SJCRH30 (cell line): Measurements from ENCODE around the gene UBR2. TPM values are rescaled to one million over a fixed set of nuclear protein-coding genes. Genes with fewer than 3 reads are reported as not detected.

Experiments used
- DNase-seq, 2 experiments: peaks; one replicate each; pipeline ENCODE4 v3.0.0-alpha.2; 2015 to 2020
- H3K27ac ChIP-seq: fragments of 250-450 bp; sonication (Bioruptor Pico); 2 replicates; pipeline ENCODE4 v1.5.1; 2020; ENCODE audit warnings: mild to moderate bottlenecking, moderate library complexity
- H3K27me3 ChIP-seq: fragments of 250-450 bp; sonication (Bioruptor Pico); 2 replicates; pipeline ENCODE4 v1.5.1; 2020; ENCODE audit warnings: mild to moderate bottlenecking, moderate library complexity
- H3K36me3 ChIP-seq: fragments of 250-450 bp; sonication (Bioruptor Pico); 2 replicates; pipeline ENCODE4 v1.5.1; 2020; ENCODE audit warnings: mild to moderate bottlenecking, moderate library complexity
- H3K4me1 ChIP-seq: fragments of 250-450 bp; sonication (Bioruptor Pico); 2 replicates; pipeline ENCODE4 v1.5.1; 2020; ENCODE audit warnings: mild to moderate bottlenecking, moderate library complexity
- H3K4me3 ChIP-seq: fragments of 250-450 bp; sonication (Bioruptor Pico); 2 replicates; pipeline ENCODE4 v1.5.1; 2020; ENCODE audit warnings: mild to moderate bottlenecking, moderate library complexity
- H3K9me3 ChIP-seq: fragments of 250-450 bp; sonication (Bioruptor Pico); replicated peaks from 2 replicates; pipeline ENCODE4 v1.5.1; 2020; ENCODE audit warnings: mild to moderate bottlenecking, moderate library complexity
- total RNA-seq: library from RNA; depleted of rRNA; stranded (reverse); fragments of >200 nt; shearing (Covaris generic); gene quantifications from 2 replicates; pipeline ENCODE4 v1.2.3, GENCODE V29; 2014; rRNA removed

UBR2 gene
- 26.1 and 27.4 TPM in 2 replicates for total RNA-seq

GRCh38 chr6:42563697-42564505 is at the start of gene UBR2:
Gene UBR2 (plus strand): TSS chr6:42564029. CDS start chr6:42564320, 291 bp downstream.
- Histone ChIP-seq H3K9me3 (no peaks in the 10 kb centered on the region), H3K27ac (peak within 1 kb of the TSS; percentile 89), H3K36me3 (peaks cover 6% of the 10 kb centered on the region; the same call in 1 of the 2 replicates), H3K27me3 (no peaks in the 10 kb centered on the region), H3K4me1 (peaks cover 2% of the 10 kb centered on the region; the same call in 1 of the 2 replicates), H3K4me3 (peak within 1 kb of the TSS; percentile 82)
- DNase-seq: peak; percentile 98 to 99

GRCh38 chr6:42514745-42515144 is 49.1 kb upstream of the UBR2 start:
- H3K27ac ChIP-seq: no peak overlapping the region
- H3K4me1 ChIP-seq: no peaks in the 10 kb centered on the region
- no peaks in the 10 kb centered on the region for H3K9me3 ChIP-seq
- H3K36me3 ChIP-seq: no peaks in the 10 kb centered on the region
- no peak overlapping the region for H3K4me3 ChIP-seq
- DNase-seq: no peak
- H3K27me3 ChIP-seq: no peaks in the 10 kb centered on the region

- Histone ChIP-seq H3K4me1 (no peaks in the 10 kb centered on the region), H3K27ac (no peak overlapping the region)
These were observed 44.0 kb upstream of the UBR2 start for GRCh38 chr6:42519779-42520178.

GRCh38 chr6:42520786-42521607 is 42.8 kb upstream of the UBR2 start:
- no peak for DNase-seq
- no peaks in the 10 kb centered on the region for H3K27me3 ChIP-seq
- H3K4me1 ChIP-seq: no peaks in the 10 kb centered on the region
- H3K27ac ChIP-seq: no peak overlapping the region
- no peak overlapping the region for H3K4me3 ChIP-seq
- no peaks in the 10 kb centered on the region for H3K9me3 ChIP-seq
- H3K36me3 ChIP-seq: no peaks in the 10 kb centered on the region

More at GRCh38 chr6:42519779-42520178, 44.0 kb upstream of the UBR2 start:
- Histone ChIP-seq H3K36me3 (no peaks in the 10 kb centered on the region), H3K4me3 (no peak overlapping the region), H3K9me3 (no peaks in the 10 kb centered on the region), H3K27me3 (no peaks in the 10 kb centered on the region)
- no peak for DNase-seq

- H3K36me3 ChIP-seq: no peaks in the 10 kb centered on the region
These were observed 41.8 kb upstream of the UBR2 start for GRCh38 chr6:42522036-42522435.

GRCh38 chr6:42522942-42523814 is 40.7 kb upstream of the UBR2 start:
- Histone ChIP-seq H3K27me3 (no peaks in the 10 kb centered on the region), H3K4me3 (no peak overlapping the region), H3K4me1 (no peaks in the 10 kb centered on the region), H3K27ac (no peak overlapping the region), H3K9me3 (no peaks in the 10 kb centered on the region), H3K36me3 (no peaks in the 10 kb centered on the region)
- no peak for DNase-seq

More at GRCh38 chr6:42522036-42522435, 41.8 kb upstream of the UBR2 start:
- H3K4me1 ChIP-seq: no peaks in the 10 kb centered on the region
- DNase-seq: no peak
- no peak overlapping the region for H3K4me3 ChIP-seq
- H3K27ac ChIP-seq: no peak overlapping the region
- no peaks in the 10 kb centered on the region for H3K27me3 ChIP-seq
- H3K9me3 ChIP-seq: no peaks in the 10 kb centered on the region

- no peak for DNase-seq
- Histone ChIP-seq H3K27me3 (no peaks in the 10 kb centered on the region), H3K36me3 (no peaks in the 10 kb centered on the region), H3K4me3 (no peak overlapping the region), H3K9me3 (no peaks in the 10 kb centered on the region), H3K27ac (no peak overlapping the region), H3K4me1 (no peaks in the 10 kb centered on the region)
These were observed 38.6 kb upstream of the UBR2 start for GRCh38 chr6:42525206-42525605.

- H3K27me3 ChIP-seq: no peaks in the 10 kb centered on the region
- H3K4me3 ChIP-seq: no peak overlapping the region
- H3K4me1 ChIP-seq: no peaks in the 10 kb centered on the region
- H3K9me3 ChIP-seq: no peaks in the 10 kb centered on the region
- no peak overlapping the region for H3K27ac ChIP-seq
- no peak for DNase-seq
- H3K36me3 ChIP-seq: no peaks in the 10 kb centered on the region
These were observed 37.2 kb upstream of the UBR2 start for GRCh38 chr6:42526616-42527015.

GRCh38 chr6:42527204-42527603 is 36.6 kb upstream of the UBR2 start:
- no peak overlapping the region for H3K27ac ChIP-seq
- no peaks in the 10 kb centered on the region for H3K36me3 ChIP-seq
- H3K4me3 ChIP-seq: no peak overlapping the region
- H3K4me1 ChIP-seq: no peaks in the 10 kb centered on the region
- no peaks in the 10 kb centered on the region for H3K9me3 ChIP-seq
- no peaks in the 10 kb centered on the region for H3K27me3 ChIP-seq
- no peak for DNase-seq

- Histone ChIP-seq H3K36me3 (no peaks in the 10 kb centered on the region), H3K9me3 (no peaks in the 10 kb centered on the region), H3K27me3 (no peaks in the 10 kb centered on the region), H3K4me3 (no peak overlapping the region), H3K4me1 (no peaks in the 10 kb centered on the region), H3K27ac (no peak overlapping the region)
- DNase-seq: no peak
These were observed 33.5 kb upstream of the UBR2 start for GRCh38 chr6:42530296-42530695.

- Histone ChIP-seq H3K9me3 (no peaks in the 10 kb centered on the region), H3K36me3 (no peaks in the 10 kb centered on the region), H3K4me1 (no peaks in the 10 kb centered on the region), H3K4me3 (no peak overlapping the region), H3K27ac (no peak overlapping the region), H3K27me3 (no peaks in the 10 kb centered on the region)
- DNase-seq: no peak
These were observed 33.1 kb upstream of the UBR2 start for GRCh38 chr6:42530751-42531150.

GRCh38 chr6:42532038-42532669 is 31.7 kb upstream of the UBR2 start:
- Histone ChIP-seq H3K9me3 (no peaks in the 10 kb centered on the region), H3K4me1 (no peaks in the 10 kb centered on the region), H3K36me3 (no peaks in the 10 kb centered on the region), H3K27me3 (no peaks in the 10 kb centered on the region), H3K4me3 (no peak overlapping the region), H3K27ac (no peak overlapping the region)
- DNase-seq: peak; percentile 34 to 73

GRCh38 chr6:42533794-42534193 is 30.0 kb upstream of the UBR2 start:
- Histone ChIP-seq H3K27ac (no peak overlapping the region), H3K4me1 (no peaks in the 10 kb centered on the region), H3K4me3 (no peak overlapping the region), H3K36me3 (no peaks in the 10 kb centered on the region), H3K9me3 (no peaks in the 10 kb centered on the region), H3K27me3 (no peaks in the 10 kb centered on the region)
- DNase-seq: no peak

- H3K9me3 ChIP-seq: no peaks in the 10 kb centered on the region
- H3K27ac ChIP-seq: no peak overlapping the region
- H3K4me3 ChIP-seq: no peak overlapping the region
- DNase-seq: no peak
- no peaks in the 10 kb centered on the region for H3K27me3 ChIP-seq
- no peaks in the 10 kb centered on the region for H3K36me3 ChIP-seq
- H3K4me1 ChIP-seq: no peaks in the 10 kb centered on the region
These were observed 26.3 kb upstream of the UBR2 start for GRCh38 chr6:42537536-42537935.
